HepG2 (cell line): Measurements from ENCODE around the gene COL9A2. TPM values are rescaled to one million over a fixed set of nuclear protein-coding genes. Genes with fewer than 3 reads are reported as not detected.
A peak's percentile ranks its signal among the peaks of the same experiment; 100 is the strongest.

Source experiments
- KDM5A ChIP-seq: fragments of 200-600 bp; sonication (generic); IDR thresholded peaks from 2 replicates; pipeline ENCODE4 v1.7.0; 2018; ENCODE audit warnings: antibody characterized with exemption, mild to moderate bottlenecking, low read length, borderline replicate concordance
- TCF12 ChIP-seq, 2 experiments: fragments of 450-650 bp in 1 of 2; sonication (generic) in 1 of 2; formaldehyde crosslinking in 1 of 2; IDR thresholded peaks; 2 replicates each; pipeline versions ENCODE4 v1.6.1 to v1.8.0; 2017 to 2022; ENCODE audit warnings: antibody characterized with exemption in 1 of 2, mild to moderate bottlenecking in 1 of 2, missing genetic modification reagents in 1 of 2, moderate library complexity in 1 of 2
- TMF1 ChIP-seq: sonication (generic); formaldehyde crosslinking; IDR thresholded peaks from 2 replicates; pipeline ENCODE4 v1.8.1; 2022; ENCODE audit warnings: low read depth, missing genetic modification reagents
- WIZ ChIP-seq: sonication (generic); formaldehyde crosslinking; IDR thresholded peaks from 2 replicates; pipeline ENCODE4 v1.5.1; 2020; ENCODE audit warnings: mild to moderate bottlenecking, missing genetic modification reagents
- ZBTB1 ChIP-seq: sonication (generic); formaldehyde crosslinking; IDR thresholded peaks from 2 replicates; pipeline ENCODE4 v1.4.0; 2020; ENCODE audit warnings: missing genetic modification reagents, borderline replicate concordance
- ZIK1 ChIP-seq: sonication (generic); formaldehyde crosslinking; IDR thresholded peaks from 2 replicates; pipeline ENCODE4 v1.5.0; 2020; ENCODE audit warnings: mild to moderate bottlenecking, low read depth, missing genetic modification reagents, borderline replicate concordance
- ZNF101 ChIP-seq: sonication (generic); formaldehyde crosslinking; IDR thresholded peaks from 2 replicates; pipeline ENCODE4 v1.4.0; 2020; ENCODE audit warnings: mild to moderate bottlenecking, low read depth, missing genetic modification reagents, borderline replicate concordance
- ZNF317 ChIP-seq: sonication (generic); formaldehyde crosslinking; IDR thresholded peaks from 2 replicates; pipeline ENCODE4 v1.5.0; 2020; ENCODE audit warnings: mild to moderate bottlenecking, missing genetic modification reagents
- ZNF350 ChIP-seq: sonication (generic); formaldehyde crosslinking; IDR thresholded peaks from 2 replicates; pipeline ENCODE4 v1.4.0; 2020; ENCODE audit warnings: mild to moderate bottlenecking, low read depth, missing genetic modification reagents, borderline replicate concordance
- ZNF556 ChIP-seq: sonication (generic); formaldehyde crosslinking; IDR thresholded peaks from 2 replicates; pipeline ENCODE4 v1.4.0; 2020; ENCODE audit warnings: mild to moderate bottlenecking, missing genetic modification reagents, borderline replicate concordance
- ZNF577 ChIP-seq: sonication (generic); formaldehyde crosslinking; IDR thresholded peaks from 2 replicates; pipeline ENCODE4 v1.4.0; 2020; ENCODE audit warnings: mild to moderate bottlenecking, low read depth, missing genetic modification reagents, borderline replicate concordance
- ZNF605 ChIP-seq: sonication (generic); formaldehyde crosslinking; IDR thresholded peaks from 2 replicates; pipeline ENCODE4 v1.8.0; 2022; ENCODE audit warnings: mild to moderate bottlenecking, missing genetic modification reagents
- ZNF839 ChIP-seq: sonication (generic); formaldehyde crosslinking; IDR thresholded peaks from 2 replicates; pipeline ENCODE4 v1.4.0; 2020; ENCODE audit warnings: missing genetic modification reagents, mild to moderate bottlenecking, borderline replicate concordance
- polyA plus RNA-seq, 8 experiments: library from polyadenylated mRNA; depleted of rRNA in 3 of 8; stranded (reverse) in 7 of 8; unstranded in 1 of 8; fragments of >200 nt; fragmentation: Illumina TruSeq in 4 of 8; extraction: Trizol in 4 of 8; gene quantifications; 2 replicates each; pipeline versions ENCODE4 v1.2.1 to v1.2.3, GENCODE V29; 2011 to 2016; ENCODE audit warnings: low read depth in 4 of 8, missing spikeins in 1 of 8, mixed read lengths in 1 of 8; ENCODE audit not compliant: insufficient read depth in 1 of 8
- total RNA-seq, 5 experiments: library from RNA; depleted of rRNA; stranded (reverse); fragments of >200 nt; fragmentation: Illumina TruSeq; extraction: Trizol; gene quantifications; 2 replicates each; pipeline ENCODE4 v1.2.3, GENCODE V29; 2016; ENCODE audit warnings: low read depth in 1 of 5
- TF ChIP-seq, protein P1 (sequence below): sonication (generic); formaldehyde crosslinking; IDR thresholded peaks from 2 replicates; pipeline ENCODE4 v1.4.0; 2020; ENCODE audit warnings: mild to moderate bottlenecking, missing genetic modification reagents
- TF ChIP-seq, protein P2 (sequence below): sonication (generic); formaldehyde crosslinking; IDR thresholded peaks from 2 replicates; pipeline ENCODE4 v1.5.0; 2020; ENCODE audit warnings: missing genetic modification reagents
- TF ChIP-seq, protein P3 (sequence below): sonication (generic); formaldehyde crosslinking; IDR thresholded peaks from 2 replicates; pipeline ENCODE4 v1.4.0; 2020; ENCODE audit warnings: mild to moderate bottlenecking, missing genetic modification reagents
- TF ChIP-seq, protein P4 (sequence below): sonication (generic); formaldehyde crosslinking; IDR thresholded peaks from 2 replicates; pipeline ENCODE4 v1.5.0; 2020; ENCODE audit warnings: missing genetic modification reagents
- TF ChIP-seq, protein P5 (sequence below): conservative IDR thresholded peaks from 2 replicates; pipeline ENCODE4 v1.6.1; 2018; ENCODE audit warnings: missing genetic modification reagents

COL9A2 gene
- total and polyA plus RNA-seq, 2 of the 13 experiments (the other 11 are each of a cell fraction or from before 2014, with no cell fraction given) = 20.2 to 26.9 TPM

DNA sequence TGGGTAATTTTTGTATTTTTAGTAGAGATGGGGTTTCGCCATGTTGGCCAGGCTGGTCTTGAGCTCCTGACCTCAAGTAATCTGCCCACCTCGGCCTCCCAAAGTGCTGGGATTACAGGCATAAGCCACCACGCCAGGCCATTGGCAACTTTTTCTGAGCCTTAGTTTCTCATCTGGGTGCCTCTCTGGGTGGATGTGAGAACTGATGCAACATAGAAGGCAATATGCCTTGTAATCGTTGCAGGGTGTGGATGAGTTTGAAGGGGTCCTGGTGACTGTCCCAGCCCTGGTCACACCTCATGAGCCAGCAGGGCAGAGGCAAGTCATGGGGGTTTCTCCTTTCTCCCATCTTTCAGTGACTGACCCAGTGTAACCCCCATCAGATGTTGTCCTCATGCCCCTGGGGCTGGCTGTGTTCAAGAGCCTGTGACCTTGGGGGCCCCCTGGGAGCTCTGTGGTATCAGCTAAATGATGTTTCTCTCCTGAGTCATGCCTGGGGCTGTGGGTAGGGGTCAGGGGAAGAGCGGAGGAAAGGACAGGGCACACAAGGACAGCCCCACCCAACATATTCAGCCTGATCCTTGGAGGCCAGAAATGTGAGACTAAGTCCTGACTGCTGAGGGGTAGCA lies 3.6 kb downstream of the COL9A2 start (continued):
- TF ChIP-seq, protein P1, sequence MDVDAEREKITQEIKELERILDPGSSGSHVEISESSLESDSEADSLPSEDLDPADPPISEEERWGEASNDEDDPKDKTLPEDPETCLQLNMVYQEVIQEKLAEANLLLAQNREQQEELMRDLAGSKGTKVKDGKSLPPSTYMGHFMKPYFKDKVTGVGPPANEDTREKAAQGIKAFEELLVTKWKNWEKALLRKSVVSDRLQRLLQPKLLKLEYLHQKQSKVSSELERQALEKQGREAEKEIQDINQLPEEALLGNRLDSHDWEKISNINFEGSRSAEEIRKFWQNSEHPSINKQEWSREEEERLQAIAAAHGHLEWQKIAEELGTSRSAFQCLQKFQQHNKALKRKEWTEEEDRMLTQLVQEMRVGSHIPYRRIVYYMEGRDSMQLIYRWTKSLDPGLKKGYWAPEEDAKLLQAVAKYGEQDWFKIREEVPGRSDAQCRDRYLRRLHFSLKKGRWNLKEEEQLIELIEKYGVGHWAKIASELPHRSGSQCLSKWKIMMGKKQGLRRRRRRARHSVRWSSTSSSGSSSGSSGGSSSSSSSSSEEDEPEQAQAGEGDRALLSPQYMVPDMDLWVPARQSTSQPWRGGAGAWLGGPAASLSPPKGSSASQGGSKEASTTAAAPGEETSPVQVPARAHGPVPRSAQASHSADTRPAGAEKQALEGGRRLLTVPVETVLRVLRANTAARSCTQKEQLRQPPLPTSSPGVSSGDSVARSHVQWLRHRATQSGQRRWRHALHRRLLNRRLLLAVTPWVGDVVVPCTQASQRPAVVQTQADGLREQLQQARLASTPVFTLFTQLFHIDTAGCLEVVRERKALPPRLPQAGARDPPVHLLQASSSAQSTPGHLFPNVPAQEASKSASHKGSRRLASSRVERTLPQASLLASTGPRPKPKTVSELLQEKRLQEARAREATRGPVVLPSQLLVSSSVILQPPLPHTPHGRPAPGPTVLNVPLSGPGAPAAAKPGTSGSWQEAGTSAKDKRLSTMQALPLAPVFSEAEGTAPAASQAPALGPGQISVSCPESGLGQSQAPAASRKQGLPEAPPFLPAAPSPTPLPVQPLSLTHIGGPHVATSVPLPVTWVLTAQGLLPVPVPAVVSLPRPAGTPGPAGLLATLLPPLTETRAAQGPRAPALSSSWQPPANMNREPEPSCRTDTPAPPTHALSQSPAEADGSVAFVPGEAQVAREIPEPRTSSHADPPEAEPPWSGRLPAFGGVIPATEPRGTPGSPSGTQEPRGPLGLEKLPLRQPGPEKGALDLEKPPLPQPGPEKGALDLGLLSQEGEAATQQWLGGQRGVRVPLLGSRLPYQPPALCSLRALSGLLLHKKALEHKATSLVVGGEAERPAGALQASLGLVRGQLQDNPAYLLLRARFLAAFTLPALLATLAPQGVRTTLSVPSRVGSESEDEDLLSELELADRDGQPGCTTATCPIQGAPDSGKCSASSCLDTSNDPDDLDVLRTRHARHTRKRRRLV = no peak
- TF ChIP-seq TMF1 (CRISPR knock-in tag) (no peak), WIZ (CRISPR knock-in tag) (no peak), ZNF101 (CRISPR knock-in tag) (no peak), ZNF350 (CRISPR knock-in tag) (0 out of 2 replicates have a peak, but pooled peaks have one; percentile 30), ZNF556 (CRISPR knock-in tag) (no peak), TCF12 (IDR thresholded peaks at IDR 0.05) (no peak), TCF12 (CRISPR knock-in tag; IDR thresholded peaks at IDR 0.05) (no peak), ZIK1 (no peak), ZNF605 (CRISPR knock-in tag) (no peak), ZNF317 (CRISPR knock-in tag) (no peak), KDM5A (no peak), ZBTB1 (CRISPR knock-in tag) (no peak), ZNF577 (CRISPR knock-in tag) (no peak), ZNF839 (CRISPR knock-in tag) (no peak)
- TF ChIP-seq, protein P2, sequence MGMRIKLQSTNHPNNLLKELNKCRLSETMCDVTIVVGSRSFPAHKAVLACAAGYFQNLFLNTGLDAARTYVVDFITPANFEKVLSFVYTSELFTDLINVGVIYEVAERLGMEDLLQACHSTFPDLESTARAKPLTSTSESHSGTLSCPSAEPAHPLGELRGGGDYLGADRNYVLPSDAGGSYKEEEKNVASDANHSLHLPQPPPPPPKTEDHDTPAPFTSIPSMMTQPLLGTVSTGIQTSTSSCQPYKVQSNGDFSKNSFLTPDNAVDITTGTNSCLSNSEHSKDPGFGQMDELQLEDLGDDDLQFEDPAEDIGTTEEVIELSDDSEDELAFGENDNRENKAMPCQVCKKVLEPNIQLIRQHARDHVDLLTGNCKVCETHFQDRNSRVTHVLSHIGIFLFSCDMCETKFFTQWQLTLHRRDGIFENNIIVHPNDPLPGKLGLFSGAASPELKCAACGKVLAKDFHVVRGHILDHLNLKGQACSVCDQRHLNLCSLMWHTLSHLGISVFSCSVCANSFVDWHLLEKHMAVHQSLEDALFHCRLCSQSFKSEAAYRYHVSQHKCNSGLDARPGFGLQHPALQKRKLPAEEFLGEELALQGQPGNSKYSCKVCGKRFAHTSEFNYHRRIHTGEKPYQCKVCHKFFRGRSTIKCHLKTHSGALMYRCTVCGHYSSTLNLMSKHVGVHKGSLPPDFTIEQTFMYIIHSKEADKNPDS (CRISPR knock-in tag) = no peak
- TF ChIP-seq, protein P3, sequence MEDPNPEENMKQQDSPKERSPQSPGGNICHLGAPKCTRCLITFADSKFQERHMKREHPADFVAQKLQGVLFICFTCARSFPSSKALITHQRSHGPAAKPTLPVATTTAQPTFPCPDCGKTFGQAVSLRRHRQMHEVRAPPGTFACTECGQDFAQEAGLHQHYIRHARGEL (CRISPR knock-in tag) = no peak
- TF ChIP-seq, protein P4, sequence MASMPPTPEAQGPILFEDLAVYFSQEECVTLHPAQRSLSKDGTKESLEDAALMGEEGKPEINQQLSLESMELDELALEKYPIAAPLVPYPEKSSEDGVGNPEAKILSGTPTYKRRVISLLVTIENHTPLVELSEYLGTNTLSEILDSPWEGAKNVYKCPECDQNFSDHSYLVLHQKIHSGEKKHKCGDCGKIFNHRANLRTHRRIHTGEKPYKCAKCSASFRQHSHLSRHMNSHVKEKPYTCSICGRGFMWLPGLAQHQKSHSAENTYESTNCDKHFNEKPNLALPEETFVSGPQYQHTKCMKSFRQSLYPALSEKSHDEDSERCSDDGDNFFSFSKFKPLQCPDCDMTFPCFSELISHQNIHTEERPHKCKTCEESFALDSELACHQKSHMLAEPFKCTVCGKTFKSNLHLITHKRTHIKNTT = no peak
- TF ChIP-seq, protein P5, sequence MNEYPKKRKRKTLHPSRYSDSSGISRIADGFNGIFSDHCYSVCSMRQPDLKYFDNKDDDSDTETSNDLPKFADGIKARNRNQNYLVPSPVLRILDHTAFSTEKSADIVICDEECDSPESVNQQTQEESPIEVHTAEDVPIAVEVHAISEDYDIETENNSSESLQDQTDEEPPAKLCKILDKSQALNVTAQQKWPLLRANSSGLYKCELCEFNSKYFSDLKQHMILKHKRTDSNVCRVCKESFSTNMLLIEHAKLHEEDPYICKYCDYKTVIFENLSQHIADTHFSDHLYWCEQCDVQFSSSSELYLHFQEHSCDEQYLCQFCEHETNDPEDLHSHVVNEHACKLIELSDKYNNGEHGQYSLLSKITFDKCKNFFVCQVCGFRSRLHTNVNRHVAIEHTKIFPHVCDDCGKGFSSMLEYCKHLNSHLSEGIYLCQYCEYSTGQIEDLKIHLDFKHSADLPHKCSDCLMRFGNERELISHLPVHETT (CRISPR knock-in tag) = no peak
